Fibroblast of villous mesenchyme (primary cell): ENCODE data around the gene OSBPL10. TPM values are rescaled to one million over a fixed set of nuclear protein-coding genes. Genes with fewer than 3 reads are reported as not detected.

ENCODE experiments used
- DNase-seq: peaks from one replicate; pipeline ENCODE4 v3.0.0-alpha.2; 2010; ENCODE audit warnings: low read depth
- H3K4me3 ChIP-seq: 2 replicates; pipeline ENCODE4 v1.5.1; 2011; ENCODE audit warnings: low read depth, mild to moderate bottlenecking, low read length
- total RNA-seq: library from RNA; depleted of rRNA; stranded (reverse); fragments of >200 nt; gene quantifications from 2 replicates; pipeline ENCODE4 v1.2.3, GENCODE V29; 2012
- TF ChIP-seq, protein P1 (sequence below): IDR thresholded peaks from 2 replicates; pipeline ENCODE4 v1.5.1; 2012; ENCODE audit warnings: low read depth, mild to moderate bottlenecking, low read length; ENCODE audit not compliant: insufficient read depth

OSBPL10 gene
- total RNA-seq, 1 donor, result 7.3 TPM

DNA sequence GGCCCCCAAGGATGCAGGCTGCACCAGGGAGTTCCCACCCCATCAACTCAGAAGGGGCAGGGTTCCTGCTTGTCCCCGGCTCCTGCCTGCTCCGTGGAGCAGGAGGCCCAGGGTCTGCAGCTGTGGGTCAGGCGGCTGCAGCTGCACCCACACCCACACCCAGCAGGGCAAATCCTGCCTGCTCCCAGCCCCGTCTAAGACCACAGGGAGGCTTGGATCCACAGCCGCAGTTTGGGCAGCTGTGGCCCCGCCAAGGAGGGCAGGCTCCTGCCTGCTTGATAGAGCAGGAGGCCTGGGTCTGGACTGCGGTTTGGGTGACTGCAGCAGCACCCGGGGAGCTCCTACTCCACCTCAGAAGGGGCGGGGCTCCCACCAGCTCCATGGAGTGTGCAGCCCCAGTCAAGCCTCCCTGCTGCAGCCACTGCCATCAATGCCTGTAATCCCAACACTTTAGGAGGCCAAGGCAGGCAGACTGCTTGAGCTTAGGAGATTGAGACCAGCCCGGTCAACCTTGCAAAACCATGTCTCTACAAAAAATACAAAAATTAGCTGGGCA lies 163.6 kb downstream of the OSBPL10 start:
- DNase-seq, result no peak
- TF ChIP-seq, protein P1, sequence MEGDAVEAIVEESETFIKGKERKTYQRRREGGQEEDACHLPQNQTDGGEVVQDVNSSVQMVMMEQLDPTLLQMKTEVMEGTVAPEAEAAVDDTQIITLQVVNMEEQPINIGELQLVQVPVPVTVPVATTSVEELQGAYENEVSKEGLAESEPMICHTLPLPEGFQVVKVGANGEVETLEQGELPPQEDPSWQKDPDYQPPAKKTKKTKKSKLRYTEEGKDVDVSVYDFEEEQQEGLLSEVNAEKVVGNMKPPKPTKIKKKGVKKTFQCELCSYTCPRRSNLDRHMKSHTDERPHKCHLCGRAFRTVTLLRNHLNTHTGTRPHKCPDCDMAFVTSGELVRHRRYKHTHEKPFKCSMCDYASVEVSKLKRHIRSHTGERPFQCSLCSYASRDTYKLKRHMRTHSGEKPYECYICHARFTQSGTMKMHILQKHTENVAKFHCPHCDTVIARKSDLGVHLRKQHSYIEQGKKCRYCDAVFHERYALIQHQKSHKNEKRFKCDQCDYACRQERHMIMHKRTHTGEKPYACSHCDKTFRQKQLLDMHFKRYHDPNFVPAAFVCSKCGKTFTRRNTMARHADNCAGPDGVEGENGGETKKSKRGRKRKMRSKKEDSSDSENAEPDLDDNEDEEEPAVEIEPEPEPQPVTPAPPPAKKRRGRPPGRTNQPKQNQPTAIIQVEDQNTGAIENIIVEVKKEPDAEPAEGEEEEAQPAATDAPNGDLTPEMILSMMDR, result no peak
- H3K4me3 ChIP-seq, result no peak overlapping the region

DNA sequence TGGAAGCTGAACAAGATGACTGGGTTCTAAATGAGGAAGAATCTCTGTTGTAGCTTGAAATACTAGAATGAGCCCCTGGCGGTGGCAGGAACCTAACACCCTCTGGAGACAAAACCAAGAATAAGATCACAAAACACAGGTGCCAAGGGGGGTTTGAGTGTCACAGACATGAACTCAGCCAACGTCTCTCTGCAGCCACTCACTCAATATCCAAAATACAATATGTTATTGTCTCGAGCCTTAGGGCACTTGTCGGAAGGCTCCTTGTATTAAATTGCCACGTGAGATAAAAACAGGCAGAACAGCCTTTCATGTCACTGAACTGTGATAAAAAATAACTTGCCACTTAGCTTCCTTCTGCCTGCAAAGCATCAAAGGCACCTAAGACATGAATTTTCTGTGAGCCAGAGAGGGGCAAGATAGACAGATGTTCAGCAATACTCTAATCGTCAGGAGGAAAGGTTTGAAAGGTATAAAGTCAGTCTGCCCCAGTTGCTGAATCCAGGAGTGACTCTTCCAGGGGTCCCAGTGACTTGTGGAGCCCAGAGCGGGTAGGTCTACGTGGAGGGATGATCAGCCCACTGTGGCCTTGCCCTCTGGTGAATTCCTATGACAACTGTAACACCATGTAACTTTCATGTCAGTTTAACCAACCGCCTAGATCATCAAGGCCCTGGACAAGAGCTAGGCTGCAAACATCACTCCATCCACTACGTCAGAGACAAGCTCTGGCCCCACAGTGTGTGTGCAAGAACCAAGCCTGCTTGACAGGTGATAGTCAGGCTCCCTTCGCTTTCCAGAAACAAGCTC lies 165.2 kb downstream of the OSBPL10 start:
- DNase-seq, result no peak
- TF ChIP-seq, protein P1, result no peak
- H3K4me3 ChIP-seq, result no peak overlapping the region

GRCh38 chr3:31815006-31815405 lies 166.1 kb downstream of the OSBPL10 start:
- TF ChIP-seq, protein P1, result no peak
- no peak overlapping the region for H3K4me3 ChIP-seq
- DNase-seq, result no peak

- no peak for DNase-seq
- no peak overlapping the region for H3K4me3 ChIP-seq
- TF ChIP-seq, protein P1, result no peak
Observed at GRCh38 chr3:31813686-31814085, 167.4 kb downstream of the OSBPL10 start.

DNA sequence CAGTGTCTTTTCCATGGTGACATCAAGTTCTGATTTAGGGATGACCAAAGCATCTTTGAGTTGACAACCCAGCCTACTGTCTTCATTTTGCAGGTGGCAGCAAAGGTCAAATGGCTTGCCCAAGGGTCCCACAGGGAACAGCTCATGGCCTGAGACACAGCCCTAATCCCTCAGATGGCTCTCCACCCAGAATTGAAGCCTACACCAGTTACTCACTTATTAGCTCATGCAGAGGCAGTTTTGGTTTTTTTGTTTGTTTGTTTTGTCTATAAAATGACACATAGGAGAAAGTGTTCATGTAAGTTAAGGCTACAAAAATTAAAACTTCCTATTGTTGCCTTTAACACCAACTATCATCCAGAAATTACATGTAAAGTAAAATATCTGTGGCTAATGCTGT lies 167.9 kb downstream of the OSBPL10 start:
- TF ChIP-seq, protein P1, result no peak
- DNase-seq, result no peak

DNA sequence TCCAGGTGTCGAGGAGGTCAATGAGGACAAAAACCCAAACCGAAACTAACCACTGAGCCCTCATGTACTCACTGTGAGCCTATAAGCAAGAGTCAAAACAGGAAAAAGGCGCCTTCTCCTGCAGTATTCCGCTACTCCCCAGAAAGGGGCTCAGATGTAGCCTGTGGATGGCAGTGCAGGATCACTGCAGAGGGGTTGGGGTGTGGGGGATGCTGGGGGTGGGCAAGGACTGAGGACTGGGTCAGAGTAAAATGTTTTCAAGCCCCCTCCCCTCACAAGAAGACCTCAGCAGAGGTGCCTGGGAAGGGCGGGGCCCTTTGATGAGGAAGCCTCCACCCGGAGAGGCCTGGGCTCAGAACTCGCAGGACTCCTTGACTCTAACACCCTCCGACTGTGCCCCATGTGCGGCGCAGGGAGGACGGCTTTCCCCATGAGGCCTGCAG lies 170.1 kb downstream of the OSBPL10 start:
- no peak for DNase-seq
- no peak overlapping the region for H3K4me3 ChIP-seq
- TF ChIP-seq, protein P1, result no peak

More for the DNA sequence above, 167.9 kb downstream of the OSBPL10 start:
- H3K4me3 ChIP-seq, result no peak overlapping the region
